Tibial nerve (tissue), 4 donors: ENCODE data around the gene STAT4. TPM values are rescaled to one million over a fixed set of nuclear protein-coding genes. Genes with fewer than 3 reads are reported as not detected.

Experiments
- DNase-seq, 2 donors: peaks; one replicate each; pipeline ENCODE4 v3.0.0-alpha.2; 2019; ENCODE audit warnings: low spot score in 2 of 2
- H3K27ac ChIP-seq, 4 donors: fragments of 200-600 bp; sonication (generic) in 3 of 4; one replicate each; pipeline ENCODE4 v1.5.1; 2017 to 2019; ENCODE audit warnings: mild to moderate bottlenecking in 1 of 4
- H3K27me3 ChIP-seq, 2 donors: fragments of 200-600 bp; sonication (generic) in 1 of 2; one replicate each; pipeline versions ENCODE4 v1.5.1 to v1.6.0; 2017 to 2019
- H3K36me3 ChIP-seq, 3 donors: fragments of 200-600 bp; sonication (generic); one replicate each; pipeline ENCODE4 v1.5.1; 2018 to 2019
- H3K4me1 ChIP-seq, 4 donors: fragments of 200-600 bp; sonication (generic) in 3 of 4; one replicate each; pipeline ENCODE4 v1.5.1; 2017 to 2019
- H3K4me3 ChIP-seq, 4 donors: fragments of 200-600 bp; sonication (generic) in 3 of 4; one replicate each; pipeline ENCODE4 v1.5.1; 2017 to 2019; ENCODE audit warnings: mild to moderate bottlenecking in 1 of 4, moderate library complexity in 1 of 4
- H3K9me3 ChIP-seq, 4 donors: fragments of 200-600 bp; sonication (generic) in 3 of 4; one replicate each; pipeline ENCODE4 v1.5.1; 2017 to 2019
- EP300 ChIP-seq, 2 donors: sonication (generic); formaldehyde crosslinking; IDR thresholded peaks; one replicate each; pipeline ENCODE4 v1.6.1; 2017; ENCODE audit warnings: antibody characterized with exemption in 2 of 2, mild to moderate bottlenecking in 1 of 2
- POLR2A ChIP-seq, 2 donors: fragments of 450-650 bp; IDR thresholded peaks; one replicate each; pipeline ENCODE4 v1.6.1; 2017; ENCODE audit warnings: antibody characterized with exemption in 2 of 2, mild to moderate bottlenecking in 2 of 2, moderate library complexity in 2 of 2
- WGBS, 2 donors: methylation state at CpG; one replicate each; pipeline ENCODE4 v1.1.5; 2018; 5-methylcytosine and 5-hydroxymethylcytosine counted together
- total RNA-seq, 4 donors: library from RNA; depleted of rRNA; stranded (reverse); fragments of >200 nt; gene quantifications; one replicate each; pipeline ENCODE4 v1.1.0, GENCODE V29; 2016
- TF ChIP-seq, protein P1 (sequence below), 5 experiments: fragments of 200-600 bp in 3 of 5; fragments of 450-650 bp in 2 of 5; sonication (generic) in 3 of 5; IDR thresholded peaks; one replicate each; pipeline ENCODE4 v1.5.1; 2016 to 2019; ENCODE audit warnings: antibody characterized with exemption in 5 of 5, mild to moderate bottlenecking in 3 of 5, moderate library complexity in 2 of 5

STAT4 gene
- total RNA-seq, 4 donors from 2014 or later, result 0.39 to 4.2 (median 2.3) TPM; not detected in 1

DNA sequence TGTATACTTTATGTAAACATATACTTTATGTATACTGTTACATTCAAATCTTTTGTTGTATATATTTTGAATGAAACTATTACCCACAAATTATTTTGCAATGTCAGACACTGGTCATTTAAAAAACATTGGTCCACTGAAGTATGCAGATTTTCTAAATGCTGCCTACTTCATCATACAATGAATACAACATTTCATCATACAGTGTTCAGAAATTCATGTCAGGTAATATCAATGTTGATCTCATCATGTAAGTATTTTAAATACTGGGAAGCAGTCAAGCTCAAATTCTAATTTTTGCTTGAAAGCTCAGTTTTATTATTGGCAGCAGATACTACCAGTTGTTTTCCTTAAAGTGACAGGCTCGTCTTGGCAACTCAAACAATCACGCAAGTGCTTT, 2.9 kb upstream of the STAT4 start:
- H3K9me3 ChIP-seq, result no peaks in the 10 kb centered on the region
- WGBS, 2 donors, result 84 to 87% methylated on average over 2 of the region's 2 CpGs
- TF ChIP-seq, protein P1, sequence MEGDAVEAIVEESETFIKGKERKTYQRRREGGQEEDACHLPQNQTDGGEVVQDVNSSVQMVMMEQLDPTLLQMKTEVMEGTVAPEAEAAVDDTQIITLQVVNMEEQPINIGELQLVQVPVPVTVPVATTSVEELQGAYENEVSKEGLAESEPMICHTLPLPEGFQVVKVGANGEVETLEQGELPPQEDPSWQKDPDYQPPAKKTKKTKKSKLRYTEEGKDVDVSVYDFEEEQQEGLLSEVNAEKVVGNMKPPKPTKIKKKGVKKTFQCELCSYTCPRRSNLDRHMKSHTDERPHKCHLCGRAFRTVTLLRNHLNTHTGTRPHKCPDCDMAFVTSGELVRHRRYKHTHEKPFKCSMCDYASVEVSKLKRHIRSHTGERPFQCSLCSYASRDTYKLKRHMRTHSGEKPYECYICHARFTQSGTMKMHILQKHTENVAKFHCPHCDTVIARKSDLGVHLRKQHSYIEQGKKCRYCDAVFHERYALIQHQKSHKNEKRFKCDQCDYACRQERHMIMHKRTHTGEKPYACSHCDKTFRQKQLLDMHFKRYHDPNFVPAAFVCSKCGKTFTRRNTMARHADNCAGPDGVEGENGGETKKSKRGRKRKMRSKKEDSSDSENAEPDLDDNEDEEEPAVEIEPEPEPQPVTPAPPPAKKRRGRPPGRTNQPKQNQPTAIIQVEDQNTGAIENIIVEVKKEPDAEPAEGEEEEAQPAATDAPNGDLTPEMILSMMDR (IDR thresholded peaks at IDR 0.05), result no peak
- TF ChIP-seq EP300 (IDR thresholded peaks at IDR 0.05) (no peak), POLR2A (IDR thresholded peaks at IDR 0.05) (no peak)
- no peak overlapping the region for H3K4me3 ChIP-seq
- peaks cover 3 to 9% of the 10 kb centered on the region in 2 donors for H3K27me3 ChIP-seq
- H3K27ac ChIP-seq, result no peak overlapping the region
- H3K36me3 ChIP-seq, result no peaks in the 10 kb centered on the region
- DNase-seq, result no peak
- H3K4me1 ChIP-seq, result peaks cover 0 to 13% (median 0%) of the 10 kb centered on the region in 4 donors

DNA sequence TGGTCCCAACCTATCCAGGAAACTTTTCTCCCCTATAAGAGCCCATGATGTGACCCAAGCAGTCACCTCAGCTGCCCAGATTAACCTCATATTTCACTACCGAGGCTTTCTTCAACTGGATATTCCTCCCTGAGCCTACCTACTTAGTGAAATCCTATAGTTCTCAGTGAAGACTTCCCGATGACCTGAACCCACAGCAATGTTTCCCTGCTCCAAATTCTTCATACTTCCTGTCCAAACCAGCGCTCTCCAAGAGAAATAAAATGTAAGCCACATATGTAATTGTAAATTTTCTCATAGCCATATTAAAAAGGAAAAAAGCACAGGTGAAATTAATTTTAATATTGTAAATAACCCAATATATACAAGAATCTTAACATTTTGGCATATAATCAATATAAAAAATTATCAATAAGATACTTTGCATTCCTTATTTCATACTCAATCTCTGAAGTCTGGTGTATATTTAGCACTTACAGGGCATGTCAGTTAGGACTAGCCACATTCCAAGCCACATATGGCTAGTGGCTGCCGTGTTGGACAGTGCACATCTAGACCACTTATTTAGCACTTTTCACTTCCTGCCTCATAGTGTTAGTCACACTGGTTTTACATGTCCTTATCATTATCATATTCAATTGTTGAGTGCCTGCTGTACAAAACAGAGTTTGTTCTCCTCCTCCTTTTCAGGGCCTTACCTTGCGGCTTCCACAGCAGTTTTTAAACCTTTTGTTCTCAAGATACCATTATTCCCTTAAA, 1.9 kb upstream of the STAT4 start:
- WGBS, 2 donors, result 77 to 80% methylated on average over 5 of the region's 5 CpGs
- Histone ChIP-seq H3K36me3 (no peaks in the 10 kb centered on the region), H3K4me3 (no peak overlapping the region), H3K9me3 (no peaks in the 10 kb centered on the region), H3K27ac (no peak overlapping the region), H3K4me1 (peaks cover 0 to 13% (median 0%) of the 10 kb centered on the region in 4 donors), H3K27me3 (peaks cover 3 to 9% of the 10 kb centered on the region in 2 donors)
- DNase-seq, result no peak
- TF ChIP-seq, protein P1 (IDR thresholded peaks at IDR 0.05), result no peak
- TF ChIP-seq POLR2A (IDR thresholded peaks at IDR 0.05) (no peak), EP300 (IDR thresholded peaks at IDR 0.05) (no peak)

DNA sequence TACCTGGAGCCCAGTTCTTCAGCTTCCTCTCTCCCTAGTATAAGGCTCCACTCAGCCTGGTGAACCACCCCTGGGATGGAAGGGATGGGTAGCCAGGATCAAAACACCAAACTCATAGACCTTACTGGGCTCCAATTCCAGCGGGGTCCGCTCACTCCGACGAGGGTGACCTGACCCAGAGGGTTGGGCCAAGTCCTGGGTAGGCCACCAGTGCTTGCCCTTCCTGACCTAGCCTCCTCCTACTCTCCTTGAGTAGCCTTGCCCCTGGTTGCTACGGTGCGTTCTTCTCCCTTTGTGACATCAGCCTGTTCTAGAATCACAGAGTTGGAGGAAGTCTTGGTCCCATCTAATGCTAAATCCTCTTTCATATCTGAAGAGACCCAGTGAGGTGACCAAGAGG, 537 bp upstream of the STAT4 start:
- no peak for DNase-seq
- Histone ChIP-seq H3K36me3 (no peaks in the 10 kb centered on the region), H3K4me3 (peak overlapping the region; percentile 27 to 56 (median 51)), H3K27ac (peak overlapping the region in 1 of 4 donors; percentile 73), H3K9me3 (no peaks in the 10 kb centered on the region), H3K27me3 (peaks cover 3 to 9% of the 10 kb centered on the region in 2 donors), H3K4me1 (peaks cover 0 to 13% (median 0%) of the 10 kb centered on the region in 4 donors)
- no peak for TF ChIP-seq EP300 (IDR thresholded peaks at IDR 0.05)
- TF ChIP-seq POLR2A (IDR thresholded peaks at IDR 0.05), result no peak
- WGBS, 2 donors, result 85 to 91% methylated on average over 6 of the region's 6 CpGs

DNA sequence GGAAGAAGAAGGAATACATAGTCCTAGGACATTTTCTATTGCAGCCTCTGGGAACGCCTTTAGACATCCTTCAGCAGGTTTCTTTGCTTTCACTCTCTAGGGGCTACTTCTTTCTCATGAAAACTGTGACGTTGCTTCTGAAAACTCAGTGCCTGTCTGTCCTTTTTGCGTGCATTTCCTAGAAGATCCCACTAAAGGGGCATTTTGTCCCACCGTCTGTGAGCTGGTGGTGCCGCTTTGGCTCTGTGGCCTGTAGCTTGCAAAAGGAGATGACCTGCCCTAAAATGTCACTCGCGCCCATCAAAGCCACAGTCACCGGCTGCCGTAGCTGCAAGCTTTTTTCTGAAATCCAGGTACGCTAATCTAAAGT, 579 bp downstream of the STAT4 start:
- WGBS, 2 donors, result 16 to 19% methylated on average over 10 of the region's 10 CpGs
- no peak for DNase-seq
- no peak for TF ChIP-seq EP300 (IDR thresholded peaks at IDR 0.05)
- TF ChIP-seq, protein P1 (IDR thresholded peaks at IDR 0.05), result no peak
- no peak for TF ChIP-seq POLR2A (IDR thresholded peaks at IDR 0.05)
- no peaks in the 10 kb centered on the region for H3K36me3 ChIP-seq
- peak overlapping the region in 2 of 4 donors; percentile 51 to 73 for H3K27ac ChIP-seq
- H3K9me3 ChIP-seq, result no peaks in the 10 kb centered on the region
- H3K4me3 ChIP-seq, result peak overlapping the region; percentile 27 to 56 (median 51)
- peaks cover 0 to 13% (median 0%) of the 10 kb centered on the region in 4 donors for H3K4me1 ChIP-seq
- peaks cover 3 to 9% of the 10 kb centered on the region in 2 donors for H3K27me3 ChIP-seq

DNA sequence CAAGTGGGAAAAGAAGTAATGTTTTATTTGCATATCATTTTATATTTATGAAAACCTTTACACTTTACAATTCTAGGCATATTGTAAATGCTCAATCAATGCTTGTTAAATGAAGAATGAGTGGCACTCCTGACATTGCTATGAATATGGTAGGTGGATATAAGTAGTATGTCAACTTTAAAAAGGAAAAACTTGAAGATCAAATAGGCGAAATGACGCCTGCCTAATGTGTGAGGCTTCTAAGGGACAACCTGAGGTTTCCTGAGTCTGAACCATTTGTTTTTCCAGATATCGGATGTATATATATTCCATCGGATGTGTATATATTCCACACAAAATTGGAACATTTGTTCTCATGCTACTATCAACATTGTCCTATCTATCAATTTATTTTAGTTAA, 1.4 kb downstream of the STAT4 start:
- DNase-seq, result no peak
- Histone ChIP-seq H3K4me1 (peaks cover 0 to 13% (median 0%) of the 10 kb centered on the region in 4 donors), H3K27ac (peak overlapping the region in 1 of 4 donors; percentile 73), H3K27me3 (peaks cover 0 to 9% of the 10 kb centered on the region in 2 donors), H3K4me3 (no peak overlapping the region), H3K36me3 (no peaks in the 10 kb centered on the region), H3K9me3 (no peaks in the 10 kb centered on the region)
- WGBS, 2 donors, result 91 to 97% methylated on average over 4 of the region's 4 CpGs
- TF ChIP-seq POLR2A (IDR thresholded peaks at IDR 0.05), result no peak
- TF ChIP-seq, protein P1 (IDR thresholded peaks at IDR 0.05), result no peak
- TF ChIP-seq EP300 (IDR thresholded peaks at IDR 0.05), result no peak
